SK-N-SH (cell line): ENCODE data around the gene PTBP1. TPM values are rescaled to one million over a fixed set of nuclear protein-coding genes. Genes with fewer than 3 reads are reported as not detected.

Experiments
- CTCF ChIA-PET: fragments of 300-600, 350-600 bp; formaldehyde crosslinking; extraction: SDS; loops from one replicate; lab custom pipeline; 2021; lab: Yijun Ruan, JAX
- POLR2A ChIA-PET: fragments of 350-600 bp; sonication (Branson Sonifier 250); formaldehyde crosslinking; extraction: SDS; loops from one replicate; lab custom pipeline; 2020; ENCODE audit warnings: antibody characterized with exemption, inconsistent platforms; lab: Yijun Ruan, JAX
- DNase-seq: peaks from one replicate; pipeline ENCODE4 v3.0.0; 2012
- H2AFZ ChIP-seq: fragments of 200-600 bp; sonication (generic); 2 replicates; pipeline ENCODE4 v1.8.1; 2016; ENCODE audit warnings: antibody characterized with exemption, mild to moderate bottlenecking, low read depth
- H3F3A ChIP-seq: fragments of 200-600 bp; sonication (generic); replicated peaks from 2 replicates; pipeline ENCODE3; 2016; ENCODE audit warnings: antibody characterized with exemption, mild to moderate bottlenecking; ENCODE audit not compliant: insufficient read depth
- H3K27ac ChIP-seq, 2 experiments: fragments of 200-500 bp in 1 of 2; fragments of 200-600 bp in 1 of 2; sonication (Bioruptor generic) in 1 of 2; sonication (generic), shearing (Covaris generic) in 1 of 2; 2 replicates each; pipeline versions ENCODE4 v1.5.1 to v1.6.1; 2014 to 2016; ENCODE audit warnings: low read depth in 2 of 2, inconsistent platforms in 1 of 2, low read length in 1 of 2, mild to moderate bottlenecking in 1 of 2, mixed read lengths in 1 of 2
- H3K27me3 ChIP-seq: fragments of 200-600 bp; sonication (generic), shearing (Covaris generic); 2 replicates; pipeline ENCODE4 v1.6.1; 2016; ENCODE audit warnings: mixed run types; ENCODE audit not compliant: insufficient read depth
- H3K36me3 ChIP-seq, 2 experiments: fragments of 200-500 bp in 1 of 2; fragments of 200-600 bp in 1 of 2; sonication (Bioruptor generic) in 1 of 2; sonication (generic) in 1 of 2; replicated peaks in 1 of 2; 2 replicates each; pipeline versions ENCODE3 to v1.5.1; 2014 to 2016; ENCODE audit warnings: low read length in 1 of 2, mild to moderate bottlenecking in 1 of 2; ENCODE audit not compliant: insufficient read depth in 2 of 2, control insufficient read depth in 1 of 2
- H3K4me1 ChIP-seq, 2 experiments: fragments of 200-500 bp in 1 of 2; fragments of 200-600 bp in 1 of 2; sonication (Bioruptor generic) in 1 of 2; sonication (generic), shearing (Covaris generic) in 1 of 2; 2 replicates each; pipeline versions ENCODE4 v1.5.1 to v1.6.1; 2014 to 2016; ENCODE audit warnings: low read depth in 1 of 2, low read length in 1 of 2, mixed run types in 1 of 2; ENCODE audit not compliant: insufficient read depth in 2 of 2, control insufficient read depth in 1 of 2
- H3K4me2 ChIP-seq: fragments of 200-600 bp; sonication (generic), shearing (Covaris generic); 2 replicates; pipeline ENCODE4 v1.6.1; 2017; ENCODE audit warnings: mixed run types
- H3K4me3 ChIP-seq, 2 experiments: fragments of 200-500 bp in 1 of 2; fragments of 200-600 bp in 1 of 2; sonication (Bioruptor generic) in 1 of 2; sonication (generic), shearing (Covaris generic) in 1 of 2; 2 replicates each; pipeline versions ENCODE4 v1.5.1 to v1.8.1; 2014 to 2016; ENCODE audit warnings: low read depth in 2 of 2, inconsistent platforms in 1 of 2, low read length in 1 of 2, mild to moderate bottlenecking in 1 of 2, mixed read lengths in 1 of 2, moderate library complexity in 1 of 2
- H3K79me2 ChIP-seq: fragments of 200-600 bp; sonication (generic); 2 replicates; pipeline ENCODE4 v1.8.1; 2017; ENCODE audit warnings: mild to moderate bottlenecking; ENCODE audit not compliant: insufficient read depth
- H3K9ac ChIP-seq: fragments of 200-600 bp; sonication (generic); 2 replicates; pipeline ENCODE4 v1.6.1; 2017; ENCODE audit warnings: mixed run types
- H3K9me2 ChIP-seq: fragments of 200-600 bp; sonication (generic); 2 replicates; pipeline ENCODE4 v1.6.1; 2017; ENCODE audit warnings: mixed run types
- H3K9me3 ChIP-seq: fragments of 200-600 bp; sonication (generic); 2 replicates; pipeline ENCODE4 v1.6.1; 2017; ENCODE audit warnings: mixed run types, mild to moderate bottlenecking, moderate library complexity
- H4K20me1 ChIP-seq: fragments of 200-600 bp; sonication (generic); 2 replicates; pipeline ENCODE4 v1.6.1; 2017; ENCODE audit warnings: mild to moderate bottlenecking, mixed run types; ENCODE audit not compliant: insufficient read depth
- ELF1 ChIP-seq: IDR thresholded peaks from 2 replicates; pipeline ENCODE4 v1.4.0; 2012
- EZH2phosphoT487 ChIP-seq: fragments of 200-600 bp; sonication (generic); IDR thresholded peaks from 2 replicates; pipeline ENCODE4 v1.6.1; 2017; ENCODE audit warnings: low read depth, mixed run types, mild to moderate bottlenecking, antibody characterized with exemption, moderate library complexity, borderline replicate concordance
- FOSL2 ChIP-seq: IDR thresholded peaks from 2 replicates; pipeline ENCODE4 v1.4.0; 2012; ENCODE audit warnings: low read depth, mild to moderate bottlenecking, moderate library complexity, borderline replicate concordance
- FOXM1 ChIP-seq: IDR thresholded peaks from 2 replicates; pipeline ENCODE4 v1.4.0; 2012; ENCODE audit warnings: low read depth, mild to moderate bottlenecking
- GABPA ChIP-seq: IDR thresholded peaks from 2 replicates; pipeline ENCODE4 v1.4.0; 2012; ENCODE audit warnings: low read depth, mild to moderate bottlenecking
- GATA2 ChIP-seq: sonication (generic); formaldehyde crosslinking; IDR thresholded peaks from 2 replicates; pipeline ENCODE4 v1.5.0; 2020; ENCODE audit warnings: mild to moderate bottlenecking, missing genetic modification reagents
- MXI1 ChIP-seq: IDR thresholded peaks from 2 replicates; pipeline ENCODE4 v1.6.1; 2012; ENCODE audit warnings: mild to moderate bottlenecking, low read depth, low read length, improper control_type of control experiment
- RXRA ChIP-seq: IDR thresholded peaks from 2 replicates; pipeline ENCODE4 v1.4.0; 2012; ENCODE audit warnings: low read depth, mild to moderate bottlenecking, borderline replicate concordance
- WGBS: methylation state at CpG from one replicate; pipeline ENCODE4 v1.1.6; 2017; ENCODE audit warnings: low lambda C conversion rate; 5-methylcytosine and 5-hydroxymethylcytosine counted together
- polyA plus RNA-seq, 3 experiments: library from polyadenylated mRNA; depleted of rRNA; stranded (reverse); fragments of >200 nt; gene quantifications; 2 replicates each; pipeline ENCODE4 v1.2.3, GENCODE V29; 2012
- TF ChIP-seq, protein P1 (sequence below): IDR thresholded peaks from 2 replicates; pipeline ENCODE4; 2012
- TF ChIP-seq, protein P2 (sequence below): IDR thresholded peaks from 2 replicates; pipeline ENCODE4 v1.6.1; 2012; ENCODE audit warnings: mild to moderate bottlenecking, low read depth, low read length, moderate library complexity

PTBP1 gene
- polyA plus RNA-seq, 1 of the 3 experiments (the other 2 are of a cell fraction): 243 TPM

DNA sequence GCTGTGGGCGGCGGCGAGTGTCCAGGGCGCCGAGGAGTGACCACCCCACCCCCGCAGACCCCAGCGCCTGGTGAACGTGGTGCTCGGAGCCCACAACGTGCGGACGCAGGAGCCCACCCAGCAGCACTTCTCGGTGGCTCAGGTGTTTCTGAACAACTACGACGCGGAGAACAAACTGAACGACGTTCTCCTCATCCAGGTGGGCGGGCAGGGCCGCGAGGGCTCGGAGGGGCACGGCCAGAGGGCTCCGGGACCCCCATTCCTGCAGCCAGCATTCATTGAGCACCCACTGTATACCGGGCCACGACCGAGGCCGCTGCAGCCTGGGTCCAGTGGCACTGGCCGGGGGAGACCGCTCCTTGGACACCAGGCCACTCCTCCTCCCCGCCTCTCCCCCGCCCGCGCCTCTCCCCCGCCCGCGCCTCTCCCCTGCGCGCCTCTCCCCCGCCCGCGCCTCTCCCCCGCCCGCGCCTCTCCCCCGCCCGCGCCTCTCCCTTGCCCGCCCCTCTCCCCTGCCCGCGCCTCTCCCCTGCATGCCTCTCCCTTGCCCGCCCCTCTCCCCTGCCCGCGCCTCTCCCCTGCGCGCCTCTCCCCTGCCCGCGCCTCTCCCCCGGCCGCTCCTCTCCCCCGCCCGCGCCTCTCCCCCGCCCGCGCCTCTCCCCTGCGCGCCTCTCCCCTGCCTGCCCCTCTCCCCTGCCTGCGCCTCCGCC is 46.7 kb downstream of the PTBP1 start:
- no peak overlapping the region for H3K27ac ChIP-seq

GRCh38 chr19:844546-844971 is 47.3 kb downstream of the PTBP1 start:
- TF ChIP-seq MXI1 (no peak), FOSL2 (no peak), GATA2 (CRISPR knock-in tag) (no peak), ELF1 (no peak), FOXM1 (no peak), GABPA (no peak), RXRA (no peak), EZH2phosphoT487 (no peak)
- TF ChIP-seq, protein P1, sequence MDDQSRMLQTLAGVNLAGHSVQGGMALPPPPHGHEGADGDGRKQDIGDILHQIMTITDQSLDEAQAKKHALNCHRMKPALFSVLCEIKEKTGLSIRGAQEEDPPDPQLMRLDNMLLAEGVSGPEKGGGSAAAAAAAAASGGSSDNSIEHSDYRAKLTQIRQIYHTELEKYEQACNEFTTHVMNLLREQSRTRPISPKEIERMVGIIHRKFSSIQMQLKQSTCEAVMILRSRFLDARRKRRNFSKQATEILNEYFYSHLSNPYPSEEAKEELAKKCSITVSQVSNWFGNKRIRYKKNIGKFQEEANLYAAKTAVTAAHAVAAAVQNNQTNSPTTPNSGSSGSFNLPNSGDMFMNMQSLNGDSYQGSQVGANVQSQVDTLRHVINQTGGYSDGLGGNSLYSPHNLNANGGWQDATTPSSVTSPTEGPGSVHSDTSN: no peak
- TF ChIP-seq, protein P2, sequence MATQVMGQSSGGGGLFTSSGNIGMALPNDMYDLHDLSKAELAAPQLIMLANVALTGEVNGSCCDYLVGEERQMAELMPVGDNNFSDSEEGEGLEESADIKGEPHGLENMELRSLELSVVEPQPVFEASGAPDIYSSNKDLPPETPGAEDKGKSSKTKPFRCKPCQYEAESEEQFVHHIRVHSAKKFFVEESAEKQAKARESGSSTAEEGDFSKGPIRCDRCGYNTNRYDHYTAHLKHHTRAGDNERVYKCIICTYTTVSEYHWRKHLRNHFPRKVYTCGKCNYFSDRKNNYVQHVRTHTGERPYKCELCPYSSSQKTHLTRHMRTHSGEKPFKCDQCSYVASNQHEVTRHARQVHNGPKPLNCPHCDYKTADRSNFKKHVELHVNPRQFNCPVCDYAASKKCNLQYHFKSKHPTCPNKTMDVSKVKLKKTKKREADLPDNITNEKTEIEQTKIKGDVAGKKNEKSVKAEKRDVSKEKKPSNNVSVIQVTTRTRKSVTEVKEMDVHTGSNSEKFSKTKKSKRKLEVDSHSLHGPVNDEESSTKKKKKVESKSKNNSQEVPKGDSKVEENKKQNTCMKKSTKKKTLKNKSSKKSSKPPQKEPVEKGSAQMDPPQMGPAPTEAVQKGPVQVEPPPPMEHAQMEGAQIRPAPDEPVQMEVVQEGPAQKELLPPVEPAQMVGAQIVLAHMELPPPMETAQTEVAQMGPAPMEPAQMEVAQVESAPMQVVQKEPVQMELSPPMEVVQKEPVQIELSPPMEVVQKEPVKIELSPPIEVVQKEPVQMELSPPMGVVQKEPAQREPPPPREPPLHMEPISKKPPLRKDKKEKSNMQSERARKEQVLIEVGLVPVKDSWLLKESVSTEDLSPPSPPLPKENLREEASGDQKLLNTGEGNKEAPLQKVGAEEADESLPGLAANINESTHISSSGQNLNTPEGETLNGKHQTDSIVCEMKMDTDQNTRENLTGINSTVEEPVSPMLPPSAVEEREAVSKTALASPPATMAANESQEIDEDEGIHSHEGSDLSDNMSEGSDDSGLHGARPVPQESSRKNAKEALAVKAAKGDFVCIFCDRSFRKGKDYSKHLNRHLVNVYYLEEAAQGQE: no peak
- H3K9ac ChIP-seq: no peak overlapping the region
- CTCF ChIA-PET: interaction anchor here (1.1 kb wide), 1 partner anchor 20 kb away, joined by 3 read pairs; no protein-coding TSS in a partner anchor

More for the DNA sequence above, 46.7 kb downstream of the PTBP1 start:
- Histone ChIP-seq H3K27me3 (peaks cover 69% of the 10 kb centered on the region), H3F3A (peaks cover 9% of the 10 kb centered on the region), H4K20me1 (no peaks in the 10 kb centered on the region), H3K9ac (no peak overlapping the region), H3K4me3 (no peak overlapping the region), H3K9me2 (no peaks in the 10 kb centered on the region), H3K9me3 (no peaks in the 10 kb centered on the region), H3K4me1 (no peaks in the 10 kb centered on the region; a peak in 1 of 4 replicates)
- POLR2A ChIA-PET: no interaction called here
- DNase-seq: no peak
- WGBS: 5% methylated on average over 26 of the region's 70 CpGs
- no peak for TF ChIP-seq GATA2 (CRISPR knock-in tag)
- TF ChIP-seq, all 33 proteins: peak for 0
- CTCF ChIA-PET: interaction anchor here (0.9 to 2.1 kb wide), 2 partner anchors 13 to 16 kb away, joined by 3 to 7 read pairs; no protein-coding TSS in a partner anchor
- H3K36me3 ChIP-seq: no peaks in the 10 kb centered on the region
- H3K79me2 ChIP-seq: no peaks in the 10 kb centered on the region
- H3K4me2 ChIP-seq: peak overlapping the region; percentile 47; the same call in 1 of the 2 replicates
- no peak overlapping the region for H2AFZ ChIP-seq

More at GRCh38 chr19:844546-844971, 47.3 kb downstream of the PTBP1 start:
- H3K27ac ChIP-seq: no peak overlapping the region
- peaks cover 9% of the 10 kb centered on the region for H3F3A ChIP-seq
- no peaks in the 10 kb centered on the region for H3K9me2 ChIP-seq
- no peak overlapping the region for H3K4me2 ChIP-seq
- POLR2A ChIA-PET: no interaction called here
- no peaks in the 10 kb centered on the region for H3K9me3 ChIP-seq
- no peak for DNase-seq
- H3K4me3 ChIP-seq: no peak overlapping the region
- peaks cover 73% of the 10 kb centered on the region for H3K27me3 ChIP-seq
- H3K36me3 ChIP-seq: no peaks in the 10 kb centered on the region
- H2AFZ ChIP-seq: no peak overlapping the region
- no peaks in the 10 kb centered on the region for H4K20me1 ChIP-seq
- H3K4me1 ChIP-seq: no peaks in the 10 kb centered on the region; a peak in 1 of 4 replicates
- WGBS: 22% methylated on average over 9 of the region's 11 CpGs
- no peaks in the 10 kb centered on the region for H3K79me2 ChIP-seq
